ENCODE data around the gene TFB1M.
"Not testable (repeated sequence)": the region's sequence is repeated elsewhere in the genome, so short reads cannot be mapped to it uniquely, and the experiment has no call there.

Gene TFB1M

DNA sequence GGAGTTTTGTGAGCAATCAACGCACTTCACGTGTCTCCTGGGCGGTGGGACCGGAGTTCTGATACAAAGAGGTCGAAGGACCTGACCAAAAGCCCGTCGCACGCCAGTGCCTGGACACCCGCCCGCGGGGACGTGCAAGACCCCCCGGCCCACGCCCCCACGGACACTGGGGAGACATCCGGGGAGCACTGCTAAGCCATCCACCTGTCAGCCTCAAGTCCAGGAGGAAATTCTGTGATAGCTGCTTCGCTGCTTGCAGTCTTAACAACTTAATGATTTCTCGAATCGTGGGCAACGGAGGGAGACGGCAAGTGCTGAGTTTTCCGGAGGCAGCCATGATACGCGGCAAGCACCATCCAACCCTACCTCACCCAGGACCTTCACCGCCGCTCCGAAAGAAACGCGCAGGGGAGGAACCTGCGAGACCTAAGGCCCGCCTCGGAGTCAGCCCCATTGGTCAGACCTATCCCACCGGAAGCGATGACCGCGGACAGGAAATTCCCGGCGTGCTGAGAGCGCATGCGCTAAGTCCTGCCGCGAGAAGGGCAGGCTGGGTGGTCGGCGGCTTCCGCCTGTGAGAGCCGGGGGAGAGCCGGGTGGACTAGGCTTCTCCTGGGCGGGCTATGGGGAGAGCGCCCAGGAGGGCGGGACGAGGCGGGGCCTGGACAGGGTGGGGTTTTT is at the start of gene TFB1M:
Gene TFB1M, minus strand, starts transcription at position 393 of the 681 bp plus-strand sequence. Its CDS starts 56 bp downstream, at position 337.
- H3K79me2 ChIP-seq (ENCODE audit: insufficient read depth, low read length) = peaks cover 11% of the 10 kb centered on the region
- H3K4me2 ChIP-seq (ENCODE audit: low read length) = peak within 1 kb of the TSS; percentile 86
- no peaks in the 10 kb centered on the region for H4K20me1 ChIP-seq (ENCODE audit: insufficient read depth, low read length)
- no peak for TF ChIP-seq EZH2 (IDR thresholded peaks at IDR 0.05; ENCODE audit: borderline replicate concordance, low read length)
- TF ChIP-seq, protein P1, sequence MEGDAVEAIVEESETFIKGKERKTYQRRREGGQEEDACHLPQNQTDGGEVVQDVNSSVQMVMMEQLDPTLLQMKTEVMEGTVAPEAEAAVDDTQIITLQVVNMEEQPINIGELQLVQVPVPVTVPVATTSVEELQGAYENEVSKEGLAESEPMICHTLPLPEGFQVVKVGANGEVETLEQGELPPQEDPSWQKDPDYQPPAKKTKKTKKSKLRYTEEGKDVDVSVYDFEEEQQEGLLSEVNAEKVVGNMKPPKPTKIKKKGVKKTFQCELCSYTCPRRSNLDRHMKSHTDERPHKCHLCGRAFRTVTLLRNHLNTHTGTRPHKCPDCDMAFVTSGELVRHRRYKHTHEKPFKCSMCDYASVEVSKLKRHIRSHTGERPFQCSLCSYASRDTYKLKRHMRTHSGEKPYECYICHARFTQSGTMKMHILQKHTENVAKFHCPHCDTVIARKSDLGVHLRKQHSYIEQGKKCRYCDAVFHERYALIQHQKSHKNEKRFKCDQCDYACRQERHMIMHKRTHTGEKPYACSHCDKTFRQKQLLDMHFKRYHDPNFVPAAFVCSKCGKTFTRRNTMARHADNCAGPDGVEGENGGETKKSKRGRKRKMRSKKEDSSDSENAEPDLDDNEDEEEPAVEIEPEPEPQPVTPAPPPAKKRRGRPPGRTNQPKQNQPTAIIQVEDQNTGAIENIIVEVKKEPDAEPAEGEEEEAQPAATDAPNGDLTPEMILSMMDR (IDR thresholded peaks at IDR 0.05; ENCODE audit: low read length) = no peak
- H3K27ac ChIP-seq (ENCODE audit: low read depth, low read length, poor library complexity, severe bottlenecking) = peak within 1 kb of the TSS; percentile 94
- peak within 1 kb of the TSS; percentile 77 for H2AFZ ChIP-seq (ENCODE audit: low read length)
- peaks cover 36% of the 10 kb centered on the region for H3K36me3 ChIP-seq (ENCODE audit: insufficient read depth, low read length)
- H3F3A ChIP-seq (ENCODE audit: insufficient read depth, low read length) = no peaks in the 10 kb centered on the region
- no peaks in the 10 kb centered on the region for H3K9me3 ChIP-seq (ENCODE audit: low read length)
- peak within 1 kb of the TSS; percentile 83 for H3K4me3 ChIP-seq (ENCODE audit: low read depth, low read length, poor library complexity, severe bottlenecking)
- H3K4me1 ChIP-seq (ENCODE audit: insufficient read depth, low read length, severe bottlenecking) = peaks cover 27% of the 10 kb centered on the region
- no peaks in the 10 kb centered on the region for H3K27me3 ChIP-seq (ENCODE audit: insufficient read depth, low read length)
- H3K9ac ChIP-seq (ENCODE audit: low read length) = peak within 1 kb of the TSS; percentile 93
- no peaks in the 10 kb centered on the region for H3K9me2 ChIP-seq (ENCODE audit: low read depth, low read length)

DNA sequence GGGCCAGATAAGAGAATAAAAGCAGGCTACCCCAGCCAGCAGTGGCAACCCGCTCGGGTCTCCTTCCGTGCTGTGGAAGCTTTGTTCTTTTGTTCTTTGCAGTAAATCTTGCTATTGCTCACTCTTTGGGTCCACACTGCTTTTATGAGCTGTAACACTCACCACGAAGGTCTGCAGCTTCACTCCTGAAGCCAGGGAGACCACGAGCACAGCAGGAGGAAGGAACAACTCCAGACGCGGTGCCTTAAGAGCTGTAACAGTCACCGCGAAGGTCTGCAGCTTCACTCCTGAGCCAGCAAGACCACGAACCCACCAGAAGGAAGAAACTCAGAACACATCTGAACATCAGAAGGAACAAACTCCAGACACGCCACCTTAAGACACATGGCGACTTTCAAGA is 49.7 kb upstream of the TFB1M start:
- H4K20me1 ChIP-seq (ENCODE audit: insufficient read depth, low read length); H3K9me3 ChIP-seq (ENCODE audit: low read length); H3K9me2 ChIP-seq (ENCODE audit: low read depth, low read length); H2AFZ ChIP-seq (ENCODE audit: low read length); H3K4me3 ChIP-seq (ENCODE audit: low read depth, low read length, poor library complexity, severe bottlenecking); H3K9ac ChIP-seq (ENCODE audit: low read length); H3K27ac ChIP-seq (ENCODE audit: low read depth, low read length, poor library complexity, severe bottlenecking); H3K36me3 ChIP-seq (ENCODE audit: insufficient read depth, low read length); H3K79me2 ChIP-seq (ENCODE audit: insufficient read depth, low read length); H3K27me3 ChIP-seq (ENCODE audit: insufficient read depth, low read length); H3F3A ChIP-seq (ENCODE audit: insufficient read depth, low read length); H3K4me2 ChIP-seq (ENCODE audit: low read length): not testable (repeated sequence)
- peaks cover 11% of the 10 kb centered on the region for H3K4me1 ChIP-seq (ENCODE audit: insufficient read depth, low read length, severe bottlenecking)

DNA sequence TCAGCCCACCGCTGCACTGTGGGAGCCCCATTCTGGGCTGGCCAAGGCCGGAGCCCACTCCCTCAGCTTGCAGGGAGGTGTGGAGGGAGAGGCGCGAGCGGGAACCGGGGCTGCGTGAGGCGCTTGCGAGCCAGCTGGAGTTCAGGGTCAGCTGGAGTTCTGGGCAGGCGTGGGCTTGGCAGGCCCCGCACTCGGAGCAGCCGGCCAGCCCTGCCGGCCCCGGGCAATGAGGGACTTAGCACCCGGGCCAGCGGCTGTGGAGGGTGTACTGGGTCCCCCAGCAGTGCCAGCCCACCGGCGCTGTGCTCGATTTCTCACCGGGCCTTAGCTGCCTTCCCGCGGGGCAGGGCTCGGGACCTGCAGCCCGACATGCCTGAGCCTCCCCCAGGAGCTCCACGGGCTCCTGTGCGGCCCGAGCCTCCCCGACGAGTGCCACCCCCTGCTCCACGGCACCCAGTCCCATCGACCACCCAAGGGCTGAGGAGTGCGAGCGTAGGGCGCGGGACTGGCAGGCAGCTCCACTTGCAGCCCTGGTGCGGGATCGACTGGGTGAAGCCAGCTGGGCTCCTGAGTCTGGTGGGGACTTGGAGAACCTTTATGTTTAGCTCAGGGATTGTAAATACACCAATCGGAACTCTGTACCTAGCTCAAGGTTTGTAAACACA is 48.8 kb upstream of the TFB1M start:
- not testable (repeated sequence) for H3F3A ChIP-seq (ENCODE audit: insufficient read depth, low read length); H2AFZ ChIP-seq (ENCODE audit: low read length); H4K20me1 ChIP-seq (ENCODE audit: insufficient read depth, low read length); H3K27me3 ChIP-seq (ENCODE audit: insufficient read depth, low read length); H3K4me3 ChIP-seq (ENCODE audit: low read depth, low read length, poor library complexity, severe bottlenecking); H3K79me2 ChIP-seq (ENCODE audit: insufficient read depth, low read length); H3K27ac ChIP-seq (ENCODE audit: low read depth, low read length, poor library complexity, severe bottlenecking); H3K36me3 ChIP-seq (ENCODE audit: insufficient read depth, low read length); H3K4me2 ChIP-seq (ENCODE audit: low read length); H3K9me3 ChIP-seq (ENCODE audit: low read length); H3K9ac ChIP-seq (ENCODE audit: low read length); H3K9me2 ChIP-seq (ENCODE audit: low read depth, low read length)
- H3K4me1 ChIP-seq (ENCODE audit: insufficient read depth, low read length, severe bottlenecking) = peaks cover 11% of the 10 kb centered on the region

DNA sequence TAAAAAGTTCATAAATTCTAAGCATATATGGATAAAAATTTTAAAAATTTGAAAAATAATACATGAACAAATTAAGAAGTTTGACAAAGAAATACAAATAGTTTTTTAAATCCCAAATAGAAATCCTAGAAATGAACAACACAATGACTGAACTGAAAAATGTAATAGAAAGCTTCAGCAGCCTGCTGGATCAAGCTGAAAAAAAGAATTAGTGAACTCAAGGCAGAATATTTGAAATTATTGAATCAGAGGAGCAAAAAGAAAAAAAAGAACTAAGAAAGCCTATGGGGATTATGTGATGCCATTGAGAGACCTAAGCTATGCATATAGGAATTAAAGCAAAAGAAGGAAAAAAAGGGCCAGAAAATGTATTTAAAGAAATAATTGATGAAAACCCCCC is 39.9 kb upstream of the TFB1M start:
- Histone ChIP-seq H3K4me2 (ENCODE audit: low read length) (no peak overlapping the region), H3K27ac (ENCODE audit: low read depth, low read length, poor library complexity, severe bottlenecking) (no peak overlapping the region), H3F3A (ENCODE audit: insufficient read depth, low read length) (no peaks in the 10 kb centered on the region), H3K4me3 (ENCODE audit: low read depth, low read length, poor library complexity, severe bottlenecking) (no peak overlapping the region), H3K79me2 (ENCODE audit: insufficient read depth, low read length) (no peaks in the 10 kb centered on the region), H4K20me1 (ENCODE audit: insufficient read depth, low read length) (no peaks in the 10 kb centered on the region), H3K27me3 (ENCODE audit: insufficient read depth, low read length) (no peaks in the 10 kb centered on the region), H3K9me2 (ENCODE audit: low read depth, low read length) (no peaks in the 10 kb centered on the region), H2AFZ (ENCODE audit: low read length) (no peak overlapping the region), H3K36me3 (ENCODE audit: insufficient read depth, low read length) (no peaks in the 10 kb centered on the region), H3K9ac (ENCODE audit: low read length) (no peak overlapping the region), H3K4me1 (ENCODE audit: insufficient read depth, low read length, severe bottlenecking) (peaks cover 24% of the 10 kb centered on the region), H3K9me3 (ENCODE audit: low read length) (peaks cover 10% of the 10 kb centered on the region; the same call in 1 of the 2 replicates)
- TF ChIP-seq, protein P1 (IDR thresholded peaks at IDR 0.05; ENCODE audit: low read length) = no peak
- no peak for TF ChIP-seq EZH2 (IDR thresholded peaks at IDR 0.05; ENCODE audit: borderline replicate concordance, low read length)

All from OCI-LY1 (cell line).